CD14-positive monocyte (primary cell): ENCODE results near the gene GIGYF1. TPM values are rescaled to one million over a fixed set of nuclear protein-coding genes. Genes with fewer than 3 reads are reported as not detected.

ENCODE experiments used
- DNase-seq, 3 donors: peaks; one replicate each; pipeline ENCODE4 v3.0.0-alpha.2; 2011 to 2022
- H2AFZ ChIP-seq: 2 replicates; pipeline ENCODE4 v1.6.0; 2012; ENCODE audit warnings: mild to moderate bottlenecking, low read depth, low read length, inconsistent platforms; ENCODE audit not compliant: insufficient read depth, poor library complexity, severe bottlenecking
- H3K27ac ChIP-seq, 2 donors: 1 replicate in 1 of 2; 2 replicates in 1 of 2; pipeline ENCODE4 v1.5.1; 2012 to 2013; ENCODE audit warnings: low read length in 2 of 2, control low read depth in 1 of 2, inconsistent platforms in 1 of 2, low read depth in 1 of 2, mild to moderate bottlenecking in 1 of 2
- H3K27me3 ChIP-seq, 2 donors: one replicate each; pipeline versions ENCODE4 v1.6.0 to v1.6.1; 2011 to 2013; ENCODE audit warnings: low read length in 2 of 2; ENCODE audit not compliant: control insufficient read depth in 2 of 2, insufficient read depth in 2 of 2
- H3K36me3 ChIP-seq, 2 donors: replicated peaks in 1 of 2; 1 replicate in 1 of 2; 2 replicates in 1 of 2; pipeline versions ENCODE4 v1.5.1 to v1.6.1; 2012 to 2013; ENCODE audit warnings: low read length in 2 of 2, control low read depth in 1 of 2, inconsistent platforms in 1 of 2, mild to moderate bottlenecking in 1 of 2; ENCODE audit not compliant: insufficient read depth in 2 of 2, control insufficient read depth in 1 of 2
- H3K4me1 ChIP-seq, 2 donors: 1 replicate in 1 of 2; 2 replicates in 1 of 2; pipeline versions ENCODE4 v1.5.1 to v1.6.1; 2012 to 2013; ENCODE audit warnings: low read length in 2 of 2, control low read depth in 1 of 2, inconsistent platforms in 1 of 2, mild to moderate bottlenecking in 1 of 2, moderate library complexity in 1 of 2; ENCODE audit not compliant: insufficient read depth in 2 of 2, control insufficient read depth in 1 of 2
- H3K4me2 ChIP-seq: replicated peaks from 2 replicates; pipeline ENCODE3; 2012; ENCODE audit warnings: low read length, moderate library complexity, mild to moderate bottlenecking; ENCODE audit not compliant: poor library complexity, severe bottlenecking; ENCODE audit errors: extremely low read depth
- H3K4me3 ChIP-seq, 3 experiments: fragments of 200-600 bp in 1 of 3; sonication (generic) in 1 of 3; replicated peaks in 1 of 3; 1 replicate in 2 of 3; 2 replicates in 1 of 3; pipeline ENCODE4 v1.5.1; 2011 to 2013; ENCODE audit warnings: low read length in 3 of 3, mild to moderate bottlenecking in 3 of 3, control low read depth in 2 of 3, low read depth in 2 of 3, inconsistent platforms in 1 of 3, moderate library complexity in 1 of 3
- H3K79me2 ChIP-seq: 2 replicates; pipeline ENCODE4 v1.6.0; 2012; ENCODE audit warnings: mild to moderate bottlenecking, control low read depth, inconsistent platforms, low read length, moderate library complexity; ENCODE audit not compliant: insufficient read depth
- H3K9ac ChIP-seq: 2 replicates; pipeline ENCODE4 v1.6.0; 2017; ENCODE audit warnings: low read length, mild to moderate bottlenecking; ENCODE audit not compliant: insufficient read depth, poor library complexity, severe bottlenecking
- H3K9me3 ChIP-seq, 2 donors: replicated peaks in 1 of 2; 1 replicate in 1 of 2; 2 replicates in 1 of 2; pipeline versions ENCODE4 v1.5.1 to v1.6.1; 2012 to 2013; ENCODE audit warnings: low read length in 2 of 2, control low read depth in 1 of 2; ENCODE audit not compliant: control insufficient read depth in 1 of 2, insufficient read depth in 1 of 2
- H4K20me1 ChIP-seq: 2 replicates; pipeline ENCODE4 v1.6.0; 2012; ENCODE audit warnings: mild to moderate bottlenecking, low read length, control low read depth, moderate library complexity; ENCODE audit not compliant: insufficient read depth
- H3K27ac Mint-ChIP-seq, 7 donors: one replicate each; pipeline ENCODE4 v1.8.0; 2020; ENCODE audit warnings: mild to moderate bottlenecking in 7 of 7, mixed read lengths in 7 of 7, moderate library complexity in 6 of 7, inconsistent platforms in 2 of 7
- H3K27me3 Mint-ChIP-seq, 3 donors: one replicate each; pipeline ENCODE4 v1.8.0; 2021 to 2022; ENCODE audit warnings: low read depth in 3 of 3, mild to moderate bottlenecking in 3 of 3, mixed read lengths in 3 of 3, moderate library complexity in 3 of 3, inconsistent platforms in 1 of 3
- H3K36me3 Mint-ChIP-seq, 2 donors: one replicate each; pipeline ENCODE4 v1.8.0; 2020; ENCODE audit warnings: mixed read lengths in 2 of 2, inconsistent platforms in 1 of 2, mild to moderate bottlenecking in 1 of 2
- H3K4me1 Mint-ChIP-seq: one replicate; pipeline ENCODE4 v1.8.0; 2020; ENCODE audit warnings: mild to moderate bottlenecking, mixed read lengths
- H3K4me3 Mint-ChIP-seq, 2 donors: one replicate each; pipeline ENCODE4 v1.8.0; 2020; ENCODE audit warnings: mild to moderate bottlenecking in 2 of 2, mixed read lengths in 2 of 2, moderate library complexity in 1 of 2
- H3K9me3 Mint-ChIP-seq, 7 donors: one replicate each; pipeline ENCODE4 v1.8.0; 2020 to 2022; ENCODE audit warnings: mixed read lengths in 7 of 7, mild to moderate bottlenecking in 6 of 7, moderate library complexity in 6 of 7, inconsistent platforms in 2 of 7
- CTCF ChIP-seq: fragments of 200-600 bp; IDR thresholded peaks from one replicate; pipeline ENCODE4 v1.8.0; 2022; ENCODE audit warnings: antibody characterized with exemption, mild to moderate bottlenecking
- WGBS: methylation state at CpG from one replicate; pipeline ENCODE4 v1.1.5; 2013; ENCODE audit warnings: missing lambda C conversion rate; ENCODE audit not compliant: insufficient coverage; 5-methylcytosine and 5-hydroxymethylcytosine counted together
- intact Hi-C, 2 donors: fragments of 100-400 bp; cut with micrococcal nuclease; formaldehyde crosslinking; loops; one replicate each; pipeline versions ENCODE4 v1.15.0 to v1.15.1; 2023
- polyA plus RNA-seq, 3 donors: library from polyadenylated mRNA; depleted of rRNA in 1 of 3; unstranded in 2 of 3; stranded (reverse) in 1 of 3; fragments of 300-500 nt in 2 of 3; fragments of >200 nt in 1 of 3; fragmentation: Illumina TruSeq in 2 of 3; gene quantifications; 1 replicate in 2 of 3; 2 replicates in 1 of 3; pipeline ENCODE4 v1.2.3, GENCODE V29; 2012 to 2021

Gene GIGYF1
- polyA plus RNA-seq, 3 donors = 0.30 to 30.6 (median 0.34) TPM

DNA sequence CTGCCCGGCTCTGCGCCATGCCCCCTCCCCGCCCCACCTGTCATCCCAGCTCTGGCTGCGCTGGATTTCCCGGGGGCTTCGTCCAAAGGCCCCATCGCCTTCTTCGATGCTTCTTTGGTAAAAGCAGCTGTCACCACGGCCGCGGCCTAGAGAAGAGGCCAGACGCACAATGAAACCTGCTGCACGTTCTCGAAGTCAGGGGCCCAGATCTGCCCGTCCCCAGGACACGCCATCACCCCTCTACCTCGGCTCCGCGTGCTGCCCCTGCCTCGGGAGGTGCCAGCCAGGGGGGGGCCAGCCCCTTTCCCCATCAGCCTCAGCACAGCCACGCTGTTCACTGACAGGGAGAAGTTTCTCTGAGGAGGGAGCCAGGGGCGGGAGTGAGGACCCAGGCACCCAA is 6.8 kb downstream of the GIGYF1 start:
- no peak overlapping the region for H3K4me2 ChIP-seq
- peaks cover 11 to 15% of the 10 kb centered on the region in 2 donors for H3K4me1 ChIP-seq
- intact Hi-C loops = no loop called here
- H3K4me1 Mint-ChIP-seq = peaks cover 12% of the 10 kb centered on the region
- no peak overlapping the region for H2AFZ ChIP-seq
- no peaks in the 10 kb centered on the region for H3K9me3 ChIP-seq
- no peak for TF ChIP-seq CTCF
- H3K79me2 ChIP-seq = peaks cover 46% of the 10 kb centered on the region
- no peaks in the 10 kb centered on the region for H3K27me3 ChIP-seq
- H3K36me3 ChIP-seq = peaks cover 65 to 79% of the 10 kb centered on the region in 2 donors
- H3K9me3 Mint-ChIP-seq = peaks cover 0 to 1% (median 0%) of the 10 kb centered on the region in 7 donors
- no peaks in the 10 kb centered on the region for H3K27me3 Mint-ChIP-seq
- no peak overlapping the region for H3K4me3 ChIP-seq
- no peak overlapping the region for H3K27ac ChIP-seq
- H3K9ac ChIP-seq = no peak overlapping the region
- H3K4me3 Mint-ChIP-seq = no peak overlapping the region
- DNase-seq = no peak
- 91% methylated on average over 15 of the region's 22 CpGs for WGBS
- no peak overlapping the region for H3K27ac Mint-ChIP-seq
- H3K36me3 Mint-ChIP-seq = peaks cover 42 to 69% of the 10 kb centered on the region in 2 donors
- H4K20me1 ChIP-seq = peaks cover 100% of the 10 kb centered on the region

GRCh38 chr7:100686822-100687211 is 7.2 kb downstream of the GIGYF1 start:
- H3K4me3 ChIP-seq = no peak overlapping the region
- no peak overlapping the region for H2AFZ ChIP-seq
- peaks cover 0 to 1% (median 0%) of the 10 kb centered on the region in 7 donors for H3K9me3 Mint-ChIP-seq
- peaks cover 42% of the 10 kb centered on the region for H3K79me2 ChIP-seq
- H4K20me1 ChIP-seq = peaks cover 100% of the 10 kb centered on the region
- no peaks in the 10 kb centered on the region for H3K27me3 ChIP-seq
- no peak overlapping the region for H3K27ac ChIP-seq
- no peak for TF ChIP-seq CTCF
- H3K27me3 Mint-ChIP-seq = no peaks in the 10 kb centered on the region
- WGBS = 97% methylated on average over 9 of the region's 17 CpGs
- H3K9me3 ChIP-seq = no peaks in the 10 kb centered on the region
- intact Hi-C loops = no loop called here
- H3K36me3 ChIP-seq = peaks cover 70 to 84% of the 10 kb centered on the region in 2 donors
- H3K4me3 Mint-ChIP-seq = no peak overlapping the region
- peaks cover 7% of the 10 kb centered on the region for H3K4me1 Mint-ChIP-seq
- no peak overlapping the region for H3K4me2 ChIP-seq
- H3K4me1 ChIP-seq = peaks cover 6 to 10% of the 10 kb centered on the region in 2 donors
- H3K36me3 Mint-ChIP-seq = peaks cover 42 to 71% of the 10 kb centered on the region in 2 donors
- no peak for DNase-seq
- no peak overlapping the region for H3K27ac Mint-ChIP-seq
- H3K9ac ChIP-seq = no peak overlapping the region
